Urinary bladder (tissue), 4 donors: Measurements from ENCODE around the gene CAND1. TPM values are rescaled to one million over a fixed set of nuclear protein-coding genes. Genes with fewer than 3 reads are reported as not detected.
A peak's percentile ranks its signal among the peaks of the same experiment; 100 is the strongest.
"Not testable (repeated sequence)": the region's sequence is repeated elsewhere in the genome, so short reads cannot be mapped to it uniquely, and the experiment has no call there.

ENCODE experiments used
- DNase-seq: peaks from one replicate; pipeline ENCODE4 v3.0.0-alpha.2; 2015; ENCODE audit errors: extremely low spot score
- H3K27ac ChIP-seq: one replicate; pipeline ENCODE4 v1.5.1; 2013; ENCODE audit warnings: low read depth, mild to moderate bottlenecking, moderate library complexity
- H3K36me3 ChIP-seq: one replicate; pipeline ENCODE4 v1.6.1; 2013; ENCODE audit warnings: mild to moderate bottlenecking, moderate library complexity; ENCODE audit not compliant: insufficient read depth
- H3K4me1 ChIP-seq: one replicate; pipeline ENCODE4 v1.6.1; 2013; ENCODE audit warnings: mild to moderate bottlenecking, moderate library complexity; ENCODE audit not compliant: insufficient read depth
- H3K4me3 ChIP-seq: one replicate; pipeline ENCODE4 v1.5.1; 2013; ENCODE audit warnings: low read depth, low read length
- WGBS: extraction: QIAGEN DNeasy Blood & Tissue Kit; methylation state at CpG from one replicate; pipeline ENCODE4 v1.1.7; 2013; 5-methylcytosine and 5-hydroxymethylcytosine counted together
- polyA plus RNA-seq: library from polyadenylated mRNA; stranded (reverse); fragments of 200-250 nt; gene quantifications from one replicate; pipeline ENCODE4 v1.2.3, GENCODE V29; 2013
- total RNA-seq: library from RNA; depleted of rRNA; stranded (reverse); fragments of >200 nt; gene quantifications from one replicate; pipeline ENCODE4 v1.2.3, GENCODE V29; 2014
- donor health status: healthy with polysubstance abuse.
- donor health status: healthy.

The CAND1 gene
- total and polyA plus RNA-seq, 2 donors, result 51.0 to 210 TPM

GRCh38 chr12:67333649-67334048 is 64.5 kb downstream of the CAND1 start:
- H3K4me3 ChIP-seq, result no peak overlapping the region
- H3K4me1 ChIP-seq, result no peaks in the 10 kb centered on the region
- no peaks in the 10 kb centered on the region for H3K36me3 ChIP-seq
- DNase-seq, result no peak
- 95% methylated on average over 1 of the region's 1 CpG for WGBS
- no peak overlapping the region for H3K27ac ChIP-seq

GRCh38 chr12:67338426-67338825 is 69.3 kb downstream of the CAND1 start:
- Histone ChIP-seq H3K36me3 (no peaks in the 10 kb centered on the region), H3K4me1 (no peaks in the 10 kb centered on the region), H3K27ac (no peak overlapping the region), H3K4me3 (no peak overlapping the region)
- no peak for DNase-seq

- Histone ChIP-seq H3K27ac (no peak overlapping the region), H3K4me1 (no peaks in the 10 kb centered on the region), H3K4me3 (no peak overlapping the region), H3K36me3 (no peaks in the 10 kb centered on the region)
- WGBS, result 97% methylated on average over 1 of the region's 1 CpG
- no peak for DNase-seq
Measured at GRCh38 chr12:67339530-67339929, 70.4 kb downstream of the CAND1 start.

GRCh38 chr12:67341086-67341485 is 71.9 kb downstream of the CAND1 start:
- H3K4me1 ChIP-seq, H3K36me3 ChIP-seq, DNase-seq, H3K4me3 ChIP-seq, H3K27ac ChIP-seq: not testable (repeated sequence)
- WGBS, result 93% methylated on average over 14 of the region's 14 CpGs

- H3K27ac ChIP-seq, result no peak overlapping the region
- H3K4me3 ChIP-seq, result no peak overlapping the region
- DNase-seq, result no peak
- 96% methylated on average over 2 of the region's 2 CpGs for WGBS
- H3K36me3 ChIP-seq, result no peaks in the 10 kb centered on the region
- H3K4me1 ChIP-seq, result no peaks in the 10 kb centered on the region
Measured at GRCh38 chr12:67344979-67345710, 76.0 kb downstream of the CAND1 start.

- H3K36me3 ChIP-seq, result no peaks in the 10 kb centered on the region
- DNase-seq, result no peak
- H3K27ac ChIP-seq, result no peak overlapping the region
- WGBS, result 76% methylated on average over 2 of the region's 2 CpGs
- no peaks in the 10 kb centered on the region for H3K4me1 ChIP-seq
- no peak overlapping the region for H3K4me3 ChIP-seq
Measured at GRCh38 chr12:67348683-67349082, 79.5 kb downstream of the CAND1 start.

GRCh38 chr12:67352682-67353081 is 83.5 kb downstream of the CAND1 start:
- 73% methylated on average over 2 of the region's 2 CpGs for WGBS
- H3K4me3 ChIP-seq, result no peak overlapping the region
- DNase-seq, result no peak
- H3K36me3 ChIP-seq, result no peaks in the 10 kb centered on the region
- H3K27ac ChIP-seq, result no peak overlapping the region
- H3K4me1 ChIP-seq, result no peaks in the 10 kb centered on the region

- Histone ChIP-seq H3K4me3 (no peak overlapping the region), H3K27ac (no peak overlapping the region), H3K36me3 (no peaks in the 10 kb centered on the region), H3K4me1 (no peaks in the 10 kb centered on the region)
- DNase-seq, result no peak
- 28% methylated on average over 5 of the region's 5 CpGs for WGBS
Measured at GRCh38 chr12:67354322-67354721, 85.2 kb downstream of the CAND1 start.

- Histone ChIP-seq H3K4me3 (no peak overlapping the region), H3K27ac (no peak overlapping the region), H3K36me3 (no peaks in the 10 kb centered on the region), H3K4me1 (no peaks in the 10 kb centered on the region)
- WGBS, result 71% methylated on average over 1 of the region's 1 CpG
- no peak for DNase-seq
Measured at GRCh38 chr12:67354966-67355365, 85.8 kb downstream of the CAND1 start.

- Histone ChIP-seq H3K27ac (no peak overlapping the region), H3K36me3 (no peaks in the 10 kb centered on the region), H3K4me1 (no peaks in the 10 kb centered on the region), H3K4me3 (no peak overlapping the region)
- 12% methylated on average over 8 of the region's 8 CpGs for WGBS
- DNase-seq, result peak; percentile 67
Measured at GRCh38 chr12:67355428-67356379, 86.5 kb downstream of the CAND1 start.

GRCh38 chr12:67356380-67356774 is 87.2 kb downstream of the CAND1 start:
- no peak overlapping the region for H3K4me3 ChIP-seq
- H3K27ac ChIP-seq, result no peak overlapping the region
- no peak for DNase-seq
- WGBS, result 52% methylated on average over 1 of the region's 1 CpG
- H3K4me1 ChIP-seq, result no peaks in the 10 kb centered on the region
- H3K36me3 ChIP-seq, result no peaks in the 10 kb centered on the region

GRCh38 chr12:67357376-67358125 is 88.4 kb downstream of the CAND1 start:
- 91% methylated on average over 7 of the region's 7 CpGs for WGBS
- H3K4me1 ChIP-seq, result no peaks in the 10 kb centered on the region
- no peak overlapping the region for H3K4me3 ChIP-seq
- no peaks in the 10 kb centered on the region for H3K36me3 ChIP-seq
- no peak overlapping the region for H3K27ac ChIP-seq
- no peak for DNase-seq

GRCh38 chr12:67358781-67359338 is 89.7 kb downstream of the CAND1 start:
- H3K36me3 ChIP-seq, result no peaks in the 10 kb centered on the region
- no peak for DNase-seq
- WGBS, result 48% methylated on average over 4 of the region's 4 CpGs
- no peak overlapping the region for H3K4me3 ChIP-seq
- no peak overlapping the region for H3K27ac ChIP-seq
- no peaks in the 10 kb centered on the region for H3K4me1 ChIP-seq
